DND-41 (cell line): ENCODE results near the gene GRM4.

Source experiments
- CTCF ChIP-seq: IDR thresholded peaks from 2 replicates; pipeline ENCODE4 v1.5.1; 2012; ENCODE audit warnings: borderline replicate concordance, low read length, moderate library complexity, mild to moderate bottlenecking; ENCODE audit not compliant: poor library complexity, severe bottlenecking; ENCODE audit errors: extremely low read depth
- EZH2 ChIP-seq: IDR thresholded peaks from 3 replicates; pipeline ENCODE4 v1.6.1; 2012; ENCODE audit warnings: borderline replicate concordance, low read depth, mild to moderate bottlenecking, moderate library complexity, low read length, inconsistent platforms; ENCODE audit not compliant: severe bottlenecking

GRCh38 chr6:33998660-33999059, 147.2 kb downstream of the GRM4 start:
- TF ChIP-seq CTCF (no peak), EZH2 (no peak)
